ENCODE data around the gene WFIKKN2.

WFIKKN2 gene

GRCh38 chr17:50881182-50881581 lies 45.8 kb downstream of the WFIKKN2 start:
- no peak for DNase-seq

DNA sequence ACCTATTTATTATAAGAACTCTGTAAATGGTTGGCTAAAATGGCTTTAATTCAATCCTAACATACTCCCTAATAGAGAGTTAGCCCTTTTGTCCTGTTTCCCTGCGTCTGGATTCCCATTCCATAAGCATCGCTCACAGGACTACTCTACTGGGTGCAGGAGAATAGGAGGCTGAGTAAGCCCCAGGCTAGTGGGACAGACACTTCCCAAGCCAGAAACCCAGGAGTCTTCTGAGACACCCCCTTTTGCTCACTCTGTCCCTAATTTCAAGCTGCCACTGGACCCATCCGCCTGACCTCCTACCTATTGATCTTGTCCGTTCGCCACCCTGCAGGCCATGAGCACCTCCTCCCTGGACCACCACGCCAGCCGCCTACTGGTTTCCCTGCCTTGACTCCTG lies 47.5 kb downstream of the WFIKKN2 start:
- no peak for DNase-seq

- peak; percentile 27 for DNase-seq
Measured at GRCh38 chr17:50883850-50884438, 48.6 kb downstream of the WFIKKN2 start.

- DNase-seq: no peak
Measured at GRCh38 chr17:50884439-50885311, 49.3 kb downstream of the WFIKKN2 start.

DNA sequence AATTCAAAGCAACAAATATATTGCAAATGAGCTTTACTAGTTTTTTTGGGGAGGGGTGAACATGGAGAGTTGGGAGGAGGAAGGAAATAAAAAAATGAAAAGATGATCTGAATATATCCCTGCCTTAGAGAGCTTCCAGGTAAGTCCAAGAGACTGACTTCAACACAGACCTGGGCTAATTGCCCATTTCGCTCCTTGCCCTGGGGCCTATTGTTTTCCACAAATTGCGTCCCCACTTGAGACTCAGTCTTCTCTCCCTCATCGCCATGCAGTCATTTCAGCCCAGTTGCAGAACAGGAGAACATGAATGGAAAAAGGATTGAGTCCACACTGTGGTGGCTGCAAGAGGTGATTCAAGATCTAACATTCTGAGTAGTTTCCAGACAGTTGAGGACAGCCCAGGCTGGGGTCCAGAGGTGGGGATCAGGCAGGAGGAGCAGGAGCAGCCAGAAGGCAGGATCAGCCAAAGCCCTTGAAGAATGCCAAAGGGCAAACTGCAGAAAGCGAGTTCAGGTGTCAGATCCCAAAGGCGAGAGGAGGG lies 52.4 kb downstream of the WFIKKN2 start:
- no peak for DNase-seq

DNA sequence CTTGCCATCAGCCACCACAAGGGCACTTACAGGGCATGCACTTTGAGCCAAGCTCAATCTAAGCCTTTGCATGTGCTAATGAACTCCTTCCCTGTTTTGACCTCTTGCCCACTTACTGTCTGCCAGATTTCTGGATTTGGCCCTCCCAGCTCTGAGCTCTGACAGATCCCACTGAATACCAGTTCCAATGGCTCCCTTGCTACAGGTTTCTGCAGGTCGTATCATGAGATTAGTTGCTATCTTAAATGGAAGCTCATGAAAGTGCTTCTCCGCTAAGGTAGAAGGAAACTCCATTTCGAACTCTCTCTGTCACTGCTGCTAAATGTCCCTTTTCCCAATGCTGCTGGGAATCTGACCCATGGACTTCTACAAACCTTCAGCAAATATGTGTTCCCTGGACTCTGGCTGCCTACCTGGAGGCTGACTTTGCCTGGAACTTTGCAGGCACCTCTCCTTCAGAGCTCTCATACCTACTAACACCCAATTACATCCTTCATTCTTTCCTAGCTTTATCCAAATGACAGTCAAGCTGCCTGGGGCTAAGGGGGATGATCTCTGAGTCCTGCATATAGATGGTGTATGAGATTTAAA lies 54.2 kb downstream of the WFIKKN2 start:
- DNase-seq: no peak

DNA sequence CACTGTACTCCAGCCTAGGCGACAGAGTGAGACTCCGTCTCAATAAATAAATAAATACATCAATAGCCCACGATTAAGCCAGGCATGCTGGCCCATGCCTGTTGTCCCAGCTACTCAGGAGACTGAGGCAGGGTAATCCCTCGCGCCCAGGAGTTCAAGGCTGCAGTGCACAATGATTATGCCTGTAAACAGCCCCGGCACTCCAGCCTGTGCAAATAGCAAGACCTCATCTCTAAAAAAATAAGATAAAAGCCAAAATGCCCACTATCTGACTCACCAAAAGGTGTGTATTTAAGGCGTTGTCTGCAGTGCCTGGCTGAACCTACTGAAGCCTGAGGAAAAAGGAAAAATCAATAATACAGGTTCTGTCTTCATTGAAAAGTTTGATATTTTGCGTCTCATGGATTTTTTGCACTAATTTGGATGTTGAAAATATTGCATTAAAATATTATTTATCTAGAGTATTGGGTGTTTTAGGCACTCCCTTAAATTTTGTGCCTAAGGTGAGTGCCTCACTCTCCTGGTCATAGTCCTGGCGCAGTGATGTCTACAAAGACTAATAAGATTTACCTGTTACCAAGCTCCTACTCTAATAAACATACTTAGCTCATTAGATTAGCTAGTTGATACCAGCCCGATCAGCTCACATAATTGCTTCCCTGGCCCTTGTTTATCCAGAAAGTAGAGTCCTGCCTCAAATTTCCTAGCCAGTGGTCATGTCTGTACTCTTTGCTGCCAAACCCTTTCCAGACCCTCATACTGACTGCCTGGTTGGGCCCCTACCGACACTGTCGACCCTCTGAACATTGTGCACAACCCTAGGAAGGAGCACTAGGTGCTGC lies 55.5 kb downstream of the WFIKKN2 start:
- peak; percentile 67 for DNase-seq

DNA sequence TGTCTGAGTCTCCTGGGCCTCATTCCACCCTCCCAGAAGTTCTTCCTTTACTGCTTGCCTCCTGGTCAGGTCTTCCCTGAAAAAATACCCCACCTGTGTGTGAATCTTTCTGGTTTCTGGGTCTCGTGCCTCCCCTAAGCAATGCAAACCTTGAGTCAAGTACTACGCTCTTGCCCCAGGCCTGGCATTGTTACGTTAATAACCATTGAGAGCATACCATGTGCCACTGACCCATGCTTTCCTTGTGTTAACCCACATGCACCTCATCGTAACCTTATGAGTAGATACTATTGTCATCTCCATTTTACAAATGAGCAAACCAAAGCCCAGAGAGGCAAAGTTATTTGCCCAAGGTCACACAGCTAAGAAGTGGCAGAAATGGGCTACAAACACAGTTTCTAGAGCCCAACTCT lies 56.2 kb downstream of the WFIKKN2 start:
- DNase-seq: no peak
